ENCODE data around the gene SPAM1.

SPAM1 gene

DNA sequence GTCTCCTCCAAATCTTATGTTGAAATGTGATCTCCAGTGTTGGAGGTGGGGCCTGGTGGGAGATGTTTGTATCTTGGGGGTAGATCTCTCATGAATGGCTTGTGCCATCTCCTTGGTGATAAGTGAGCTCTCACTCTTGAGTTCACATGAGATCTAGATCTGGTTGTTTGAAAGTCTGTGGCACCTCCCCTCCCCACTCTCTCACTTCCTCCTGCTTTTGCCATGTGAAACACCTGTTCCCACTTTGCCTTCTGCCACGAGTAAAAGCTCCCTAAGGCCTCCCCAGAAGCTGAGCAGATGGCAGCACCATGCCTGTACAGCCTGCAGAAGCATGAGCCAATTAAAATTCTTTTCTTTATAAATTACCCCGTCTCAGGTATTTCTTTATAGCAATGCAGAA lies 84.3 kb downstream of the SPAM1 start:
- no peak overlapping the region for H3K4me3 ChIP-seq (ENCODE audit: control insufficient read depth, low read depth, low read length)
- TF ChIP-seq, protein P1, sequence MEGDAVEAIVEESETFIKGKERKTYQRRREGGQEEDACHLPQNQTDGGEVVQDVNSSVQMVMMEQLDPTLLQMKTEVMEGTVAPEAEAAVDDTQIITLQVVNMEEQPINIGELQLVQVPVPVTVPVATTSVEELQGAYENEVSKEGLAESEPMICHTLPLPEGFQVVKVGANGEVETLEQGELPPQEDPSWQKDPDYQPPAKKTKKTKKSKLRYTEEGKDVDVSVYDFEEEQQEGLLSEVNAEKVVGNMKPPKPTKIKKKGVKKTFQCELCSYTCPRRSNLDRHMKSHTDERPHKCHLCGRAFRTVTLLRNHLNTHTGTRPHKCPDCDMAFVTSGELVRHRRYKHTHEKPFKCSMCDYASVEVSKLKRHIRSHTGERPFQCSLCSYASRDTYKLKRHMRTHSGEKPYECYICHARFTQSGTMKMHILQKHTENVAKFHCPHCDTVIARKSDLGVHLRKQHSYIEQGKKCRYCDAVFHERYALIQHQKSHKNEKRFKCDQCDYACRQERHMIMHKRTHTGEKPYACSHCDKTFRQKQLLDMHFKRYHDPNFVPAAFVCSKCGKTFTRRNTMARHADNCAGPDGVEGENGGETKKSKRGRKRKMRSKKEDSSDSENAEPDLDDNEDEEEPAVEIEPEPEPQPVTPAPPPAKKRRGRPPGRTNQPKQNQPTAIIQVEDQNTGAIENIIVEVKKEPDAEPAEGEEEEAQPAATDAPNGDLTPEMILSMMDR (IDR thresholded peaks at IDR 0.05; ENCODE audit: control insufficient read depth, insufficient read depth, low read depth, low read length, missing control alignments) = no peak
- DNase-seq (ENCODE audit: low read depth) = no peak
